Skeletal muscle cell (primary cell): ENCODE measurements around the gene HTR3B.
"Not testable (repeated sequence)": the region's sequence is repeated elsewhere in the genome, so short reads cannot be mapped to it uniquely, and the experiment has no call there.

Source experiments
- DNase-seq: peaks from one replicate; pipeline ENCODE4 v3.0.0-alpha.2; 2010; ENCODE audit warnings: low read depth
- H3K4me3 ChIP-seq: 2 replicates; pipeline ENCODE4 v1.5.1; 2011; ENCODE audit warnings: low read depth, mild to moderate bottlenecking, control low read depth, low read length, moderate library complexity

Gene HTR3B

GRCh38 chr11:113932788-113933187 is 28.2 kb downstream of the HTR3B start:
- no peak for DNase-seq
- no peak overlapping the region for H3K4me3 ChIP-seq

DNA sequence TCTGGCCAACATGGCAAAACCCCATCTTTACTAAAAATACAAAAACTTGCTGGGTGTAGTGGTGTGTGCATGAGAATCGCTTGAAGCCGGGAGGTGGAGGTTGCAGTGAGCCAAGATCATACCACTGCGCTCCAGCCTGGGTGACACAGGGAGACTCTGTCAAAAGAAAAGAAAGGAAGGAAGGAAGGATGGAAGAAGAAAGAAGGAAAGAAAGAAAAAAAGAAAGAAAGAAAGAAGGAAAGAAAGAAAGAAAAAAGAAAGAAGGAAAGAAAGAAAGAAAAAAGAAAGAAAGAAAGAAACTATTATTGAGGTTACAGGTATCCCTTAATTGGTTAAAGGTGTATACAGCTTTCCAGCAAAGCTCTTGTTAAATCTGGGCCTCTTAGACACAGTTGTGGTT is 29.6 kb downstream of the HTR3B start:
- not testable (repeated sequence) for H3K4me3 ChIP-seq, DNase-seq

- no peak for DNase-seq
These were observed 30.2 kb downstream of the HTR3B start for GRCh38 chr11:113934761-113935160.

GRCh38 chr11:113935858-113936257 is 31.3 kb downstream of the HTR3B start:
- no peak overlapping the region for H3K4me3 ChIP-seq
- no peak for DNase-seq

More at GRCh38 chr11:113934761-113935160, 30.2 kb downstream of the HTR3B start:
- no peak overlapping the region for H3K4me3 ChIP-seq

GRCh38 chr11:113937918-113938317 is 33.3 kb downstream of the HTR3B start:
- H3K4me3 ChIP-seq = no peak overlapping the region
- no peak for DNase-seq

DNA sequence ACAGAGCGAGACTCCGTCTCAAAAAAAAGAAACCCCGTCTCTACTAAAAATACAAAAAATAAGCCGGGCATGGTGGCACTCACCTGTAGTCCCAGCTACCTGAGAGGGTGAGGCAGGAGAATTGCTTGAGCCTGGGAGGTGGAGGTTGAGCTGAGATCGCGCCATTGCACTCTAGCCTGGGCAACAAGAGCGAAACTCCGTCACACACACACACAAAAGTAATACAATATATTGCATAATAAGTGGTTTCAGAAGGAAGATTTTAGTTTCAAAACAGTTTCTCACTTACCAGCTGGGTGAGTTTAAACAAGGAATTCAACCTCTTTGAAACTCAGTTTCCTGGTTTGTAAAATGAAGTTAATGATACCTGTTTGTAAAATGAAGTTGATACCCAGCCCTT is 37.7 kb downstream of the HTR3B start:
- no peak overlapping the region for H3K4me3 ChIP-seq

GRCh38 chr11:113946162-113946561 is 41.6 kb downstream of the HTR3B start:
- H3K4me3 ChIP-seq, DNase-seq: not testable (repeated sequence)

More for the DNA sequence above, 37.7 kb downstream of the HTR3B start:
- DNase-seq = no peak

DNA sequence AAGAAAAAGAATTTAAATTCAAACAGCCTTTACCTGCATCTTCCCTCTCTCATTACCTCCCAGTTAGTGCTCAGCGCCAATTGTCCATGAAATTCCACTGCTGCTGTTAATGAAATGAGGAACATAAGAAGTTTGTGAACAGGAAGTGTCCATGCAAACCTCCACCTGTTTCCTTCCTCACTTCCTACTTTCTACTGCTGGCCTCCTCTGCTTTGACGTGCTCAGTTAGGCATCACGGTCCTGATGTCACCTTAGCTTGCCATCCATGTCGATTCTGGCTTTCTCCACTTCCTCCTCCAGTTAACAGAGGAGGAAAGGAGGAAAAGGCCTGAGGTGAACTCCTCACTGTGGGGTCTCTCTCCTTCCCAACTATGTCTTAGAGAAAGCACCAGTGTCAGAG is 43.4 kb downstream of the HTR3B start:
- no peak for DNase-seq
- no peak overlapping the region for H3K4me3 ChIP-seq

DNA sequence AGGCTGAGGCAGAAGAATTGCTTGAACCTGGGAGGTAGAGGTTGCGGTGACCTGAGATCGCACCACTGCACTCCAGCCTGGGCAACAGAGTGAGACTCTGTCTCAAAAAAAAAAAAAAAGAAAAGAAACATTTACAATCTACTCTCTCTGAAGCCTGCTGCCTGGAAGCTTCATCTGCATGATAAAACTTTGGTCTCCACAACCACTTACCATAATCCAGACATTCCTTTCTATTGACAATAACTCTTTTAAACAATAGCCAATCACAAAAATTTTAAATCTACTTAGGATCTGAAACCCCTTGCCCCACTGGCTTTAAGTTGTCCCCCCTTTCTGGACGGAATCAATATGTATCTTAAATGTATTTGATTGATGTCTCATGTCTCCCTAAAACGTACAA is 45.3 kb downstream of the HTR3B start:
- DNase-seq = no peak
- no peak overlapping the region for H3K4me3 ChIP-seq

DNA sequence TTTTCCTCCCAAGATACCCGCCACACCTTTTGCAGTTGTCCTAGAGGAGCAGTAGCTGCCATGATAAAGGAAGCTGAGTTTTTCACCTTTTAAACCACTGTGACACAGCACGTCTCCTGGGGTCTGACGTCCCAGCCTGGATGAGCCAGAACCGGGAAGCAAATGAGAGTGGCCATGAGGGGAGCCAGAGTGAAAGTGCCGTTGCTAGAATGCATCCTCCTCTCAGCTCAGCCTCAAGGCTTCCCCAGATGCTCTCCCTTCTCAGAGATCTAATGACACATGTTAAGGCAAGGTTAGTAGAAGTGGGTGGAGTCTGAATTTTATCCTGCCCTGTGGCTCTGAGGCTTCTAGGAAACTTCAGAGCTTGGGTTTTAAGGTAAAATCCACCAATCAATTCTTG is 46.9 kb downstream of the HTR3B start:
- no peak for DNase-seq

GRCh38 chr11:113952070-113952469 is 47.5 kb downstream of the HTR3B start:
- no peak for DNase-seq
- no peak overlapping the region for H3K4me3 ChIP-seq

More for the DNA sequence above, 46.9 kb downstream of the HTR3B start:
- H3K4me3 ChIP-seq = no peak overlapping the region

DNA sequence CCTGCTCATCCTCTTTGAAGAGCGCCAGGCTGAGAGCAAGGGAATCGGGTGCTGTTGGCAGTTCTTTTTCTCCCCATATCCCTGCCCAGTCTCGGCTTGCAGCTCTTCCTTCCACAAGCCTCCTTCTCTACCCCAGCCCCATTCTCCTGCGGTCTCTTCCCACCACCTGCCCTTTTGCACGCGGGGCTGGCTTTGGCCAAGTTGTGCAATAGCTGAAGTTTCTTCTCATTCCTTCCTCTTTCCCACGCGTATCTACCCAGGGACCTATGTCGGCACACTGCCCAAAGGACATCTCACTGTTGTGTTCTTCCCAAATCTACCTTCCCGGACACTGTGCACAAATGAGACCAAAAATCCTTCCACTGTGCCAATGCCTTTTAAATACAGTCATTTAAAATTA is 48.0 kb downstream of the HTR3B start:
- no peak overlapping the region for H3K4me3 ChIP-seq
- DNase-seq = no peak

GRCh38 chr11:113954235-113954634 is 49.6 kb downstream of the HTR3B start:
- DNase-seq = no peak
- H3K4me3 ChIP-seq = no peak overlapping the region

- no peak for DNase-seq
- no peak overlapping the region for H3K4me3 ChIP-seq
These were observed 52.4 kb downstream of the HTR3B start for GRCh38 chr11:113956986-113957385.

- no peak overlapping the region for H3K4me3 ChIP-seq
- DNase-seq = no peak
These were observed 56.2 kb downstream of the HTR3B start for GRCh38 chr11:113960702-113961330.

- DNase-seq = no peak
- no peak overlapping the region for H3K4me3 ChIP-seq
These were observed 62.8 kb downstream of the HTR3B start for GRCh38 chr11:113967361-113967760.

DNA sequence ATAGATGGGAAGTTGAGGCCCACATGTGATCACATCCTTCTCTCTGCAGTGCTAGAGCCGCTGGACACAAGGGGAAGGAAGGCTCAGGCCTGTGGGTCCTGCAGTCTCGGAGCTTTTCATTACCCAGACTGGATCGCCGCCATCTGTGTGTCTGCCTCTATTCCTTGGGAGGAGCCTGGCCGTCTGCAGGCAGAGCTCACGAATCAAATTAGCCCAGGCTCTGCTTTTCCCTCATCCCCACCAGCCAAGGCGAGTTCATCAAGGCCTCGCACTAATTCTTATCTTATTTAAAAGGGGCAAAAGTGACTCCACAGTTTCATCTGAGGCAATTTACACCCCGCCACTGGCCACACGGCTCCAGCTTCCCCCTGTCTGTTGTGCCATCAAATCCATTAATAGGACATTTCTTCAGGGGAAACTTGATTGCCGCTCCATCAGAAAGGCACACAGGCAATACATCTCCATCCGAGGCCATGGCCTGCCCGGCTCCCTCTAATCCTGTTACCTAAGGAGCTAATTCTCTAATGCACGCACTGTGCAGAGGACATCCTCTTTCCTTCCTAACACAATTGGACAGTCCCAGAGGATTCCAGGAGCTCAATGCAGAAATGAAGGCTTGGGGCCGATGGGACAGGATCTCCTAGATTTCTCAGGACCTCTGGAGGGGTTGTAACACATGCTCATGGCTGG is 67.1 kb downstream of the HTR3B start:
- H3K4me3 ChIP-seq = no peak overlapping the region
- DNase-seq = no peak

- no peak within 1 kb of the TSS for H3K4me3 ChIP-seq
- DNase-seq = no peak
These were observed 70.3 kb downstream of the HTR3B start, which contains the start of gene HTR3A for GRCh38 chr11:113974741-113975470. TSS of gene HTR3A (plus strand) at chr11:113975108. CDS start at chr11:113975326, 218 bp downstream.

DNA sequence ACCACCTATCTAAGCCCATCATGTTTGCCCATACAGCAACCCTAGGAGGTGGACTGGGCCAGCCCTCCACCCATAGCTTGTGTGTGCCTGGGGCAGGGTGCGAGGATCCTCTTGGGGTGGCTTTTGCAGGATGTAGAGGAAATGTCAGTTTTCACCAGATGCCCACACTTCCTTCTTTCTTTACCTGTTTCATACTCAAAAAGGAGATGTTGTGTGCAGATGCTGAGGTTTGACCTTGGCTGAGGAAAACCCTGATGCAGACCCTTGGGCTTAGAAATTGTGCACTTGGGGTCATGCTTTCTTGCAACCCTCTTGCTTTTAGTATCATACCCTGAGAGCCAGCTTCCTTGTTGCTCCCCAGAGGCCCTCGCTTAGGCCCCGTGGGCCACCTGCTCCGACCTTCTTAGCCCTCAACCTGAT is 72.5 kb downstream of the HTR3B start:
- no peak for DNase-seq
- H3K4me3 ChIP-seq = no peak overlapping the region

DNA sequence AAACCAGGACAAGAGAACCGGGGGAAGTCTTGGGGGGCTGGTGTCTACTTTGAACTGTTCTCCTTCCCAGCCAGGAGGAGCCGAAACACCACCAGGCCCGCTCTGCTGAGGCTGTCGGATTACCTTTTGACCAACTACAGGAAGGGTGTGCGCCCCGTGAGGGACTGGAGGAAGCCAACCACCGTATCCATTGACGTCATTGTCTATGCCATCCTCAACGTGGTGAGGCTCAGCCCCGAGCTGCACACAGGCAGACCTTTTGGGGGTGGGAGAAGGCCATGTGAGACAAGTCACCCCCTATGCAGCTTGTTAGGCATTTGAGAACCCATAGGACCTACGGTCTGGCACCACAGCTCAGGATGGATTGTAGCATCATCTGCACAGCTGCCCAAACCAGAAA is 73.1 kb downstream of the HTR3B start:
- no peak for DNase-seq
- no peak overlapping the region for H3K4me3 ChIP-seq
